Activated CD4-positive, alpha-beta T cell treated with anti-CD3 and anti-CD28 coated beads for 4 hours (primary cell): ENCODE data around the gene NGEF.
"Not testable (repeated sequence)": the region's sequence is repeated elsewhere in the genome, so short reads cannot be mapped to it uniquely, and the experiment has no call there.

Experiments
- DNase-seq, 2 donors: peaks; one replicate each; pipeline ENCODE4 v3.0.0-alpha.2; 2020

The NGEF gene

GRCh38 chr2:233022561-233022960 is 9.5 kb upstream of the NGEF start:
- DNase-seq: no peak

- no peak for DNase-seq
Measured at GRCh38 chr2:233021771-233022170, 8.7 kb upstream of the NGEF start.

GRCh38 chr2:233020454-233020853 is 7.4 kb upstream of the NGEF start:
- DNase-seq: no peak

GRCh38 chr2:233019610-233020009 is 6.6 kb upstream of the NGEF start:
- not testable (repeated sequence) for DNase-seq

GRCh38 chr2:233017947-233018346 is 4.9 kb upstream of the NGEF start:
- no peak for DNase-seq

- DNase-seq: no peak
Measured at GRCh38 chr2:233015019-233015645, 2.1 kb upstream of the NGEF start.

GRCh38 chr2:233013650-233014049 is 594 bp upstream of the NGEF start:
- DNase-seq: no peak

GRCh38 chr2:233012301-233012971 is 620 bp downstream of the NGEF start:
- no peak for DNase-seq

GRCh38 chr2:233011702-233012131 is 1.3 kb downstream of the NGEF start:
- no peak for DNase-seq

GRCh38 chr2:233011268-233011650 is 1.8 kb downstream of the NGEF start:
- DNase-seq: no peak

GRCh38 chr2:233010569-233011267 is 2.3 kb downstream of the NGEF start:
- no peak for DNase-seq

- no peak for DNase-seq
Measured at GRCh38 chr2:233009661-233010060, 3.4 kb downstream of the NGEF start.

- no peak for DNase-seq
Measured at GRCh38 chr2:233007739-233008138, 5.3 kb downstream of the NGEF start.

- no peak for DNase-seq
Measured at GRCh38 chr2:233007270-233007669, 5.8 kb downstream of the NGEF start.

- no peak for DNase-seq
Measured at GRCh38 chr2:233006648-233007047, 6.4 kb downstream of the NGEF start.

- DNase-seq: no peak
Measured at GRCh38 chr2:233005096-233005495, 8.0 kb downstream of the NGEF start.

GRCh38 chr2:233003658-233004555 is 9.1 kb downstream of the NGEF start:
- DNase-seq: no peak

- DNase-seq: no peak
Measured at GRCh38 chr2:233002829-233003657, 10.0 kb downstream of the NGEF start.

- DNase-seq: no peak
Measured at GRCh38 chr2:233000886-233001750, 11.9 kb downstream of the NGEF start.

- DNase-seq: no peak
Measured at GRCh38 chr2:232999354-232999753, 13.7 kb downstream of the NGEF start.

- no peak for DNase-seq
Measured at GRCh38 chr2:232998666-232998985, 14.4 kb downstream of the NGEF start.
